Lower lobe of right lung (tissue), 2 donors: ENCODE measurements around the gene FNTB. TPM values are rescaled to one million over a fixed set of nuclear protein-coding genes. Genes with fewer than 3 reads are reported as not detected.
A peak's percentile ranks its signal among the peaks of the same experiment; 100 is the strongest.
"Not testable (repeated sequence)": the region's sequence is repeated elsewhere in the genome, so short reads cannot be mapped to it uniquely, and the experiment has no call there.

Source experiments
- ATAC-seq, 2 donors: fragments of 200-7000 bp; cut with Tn5 transposase; one replicate each; pipeline ENCODE4 v1.9.1; 2020 to 2022; ENCODE audit warnings: mild to moderate bottlenecking in 2 of 2, moderate library complexity in 2 of 2
- DNase-seq: peaks from one replicate; pipeline ENCODE4 v3.0.0-alpha.2; 2020
- H3K27ac ChIP-seq: fragments of 200-600 bp; one replicate; pipeline ENCODE4 v1.8.0; 2022
- H3K27me3 ChIP-seq: fragments of 200-600 bp; one replicate; pipeline ENCODE4 v1.8.0; 2022; ENCODE audit warnings: low read depth
- H3K36me3 ChIP-seq: fragments of 200-600 bp; one replicate; pipeline ENCODE4 v1.8.0; 2022; ENCODE audit warnings: mild to moderate bottlenecking
- H3K4me1 ChIP-seq: fragments of 200-600 bp; one replicate; pipeline ENCODE4 v1.8.0; 2022
- H3K4me3 ChIP-seq: fragments of 200-600 bp; one replicate; pipeline ENCODE4 v1.8.0; 2022; ENCODE audit warnings: mild to moderate bottlenecking
- H3K9me3 ChIP-seq: fragments of 200-600 bp; one replicate; pipeline ENCODE4 v1.8.0; 2022
- intact Hi-C: fragments of 100-400 bp; cut with DNase I; formaldehyde crosslinking; loops from one replicate; pipeline ENCODE4 v1.11.0; 2022
- total RNA-seq: library from RNA; stranded (reverse); fragmentation: NEBNext Ultra II Directional; extraction: Animal tissue kit (Norgen Biotek cat#: 25700); gene quantifications from one replicate; pipeline ENCODE4 v1.2.1, GENCODE V29; 2021
- TF ChIP-seq, protein P1 (sequence below): fragments of 200-600 bp; IDR thresholded peaks from one replicate; pipeline ENCODE4 v1.8.0; 2022; ENCODE audit warnings: antibody characterized with exemption, mild to moderate bottlenecking
- donor health status: DM: no; HTN: yes; CAD: no; lungs with severe emphysema.

The FNTB gene
- total RNA-seq, 1 donor from 2014 or later = 14.0 TPM

DNA sequence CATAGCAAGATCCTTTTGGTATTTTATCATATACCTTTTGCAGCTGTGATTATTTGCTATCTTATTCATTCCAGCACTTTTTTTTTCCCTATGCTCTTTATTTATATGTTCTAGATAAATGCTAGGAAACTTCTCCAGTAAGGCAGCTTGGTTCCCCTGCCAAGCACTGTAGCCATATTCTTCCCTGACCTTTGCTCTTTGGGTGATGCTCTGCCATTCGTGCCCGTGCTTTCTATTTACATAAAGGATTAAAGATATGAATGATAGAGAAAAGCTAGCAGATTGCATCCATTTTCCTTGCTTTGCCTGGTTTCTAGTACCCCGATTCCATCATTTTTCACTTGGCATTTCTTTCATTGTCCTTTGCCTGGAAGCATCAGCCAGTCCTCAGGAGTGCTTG is 42.2 kb downstream of the FNTB start:
- Histone ChIP-seq H3K27me3 (no peaks in the 10 kb centered on the region), H3K27ac (no peak overlapping the region), H3K4me3 (no peak overlapping the region), H3K36me3 (peaks cover 50% of the 10 kb centered on the region), H3K9me3 (no peaks in the 10 kb centered on the region), H3K4me1 (no peaks in the 10 kb centered on the region)
- ATAC-seq (no peak), DNase-seq (no peak)
- TF ChIP-seq, protein P1, sequence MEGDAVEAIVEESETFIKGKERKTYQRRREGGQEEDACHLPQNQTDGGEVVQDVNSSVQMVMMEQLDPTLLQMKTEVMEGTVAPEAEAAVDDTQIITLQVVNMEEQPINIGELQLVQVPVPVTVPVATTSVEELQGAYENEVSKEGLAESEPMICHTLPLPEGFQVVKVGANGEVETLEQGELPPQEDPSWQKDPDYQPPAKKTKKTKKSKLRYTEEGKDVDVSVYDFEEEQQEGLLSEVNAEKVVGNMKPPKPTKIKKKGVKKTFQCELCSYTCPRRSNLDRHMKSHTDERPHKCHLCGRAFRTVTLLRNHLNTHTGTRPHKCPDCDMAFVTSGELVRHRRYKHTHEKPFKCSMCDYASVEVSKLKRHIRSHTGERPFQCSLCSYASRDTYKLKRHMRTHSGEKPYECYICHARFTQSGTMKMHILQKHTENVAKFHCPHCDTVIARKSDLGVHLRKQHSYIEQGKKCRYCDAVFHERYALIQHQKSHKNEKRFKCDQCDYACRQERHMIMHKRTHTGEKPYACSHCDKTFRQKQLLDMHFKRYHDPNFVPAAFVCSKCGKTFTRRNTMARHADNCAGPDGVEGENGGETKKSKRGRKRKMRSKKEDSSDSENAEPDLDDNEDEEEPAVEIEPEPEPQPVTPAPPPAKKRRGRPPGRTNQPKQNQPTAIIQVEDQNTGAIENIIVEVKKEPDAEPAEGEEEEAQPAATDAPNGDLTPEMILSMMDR = no peak
- intact Hi-C loops = no loop called here

DNA sequence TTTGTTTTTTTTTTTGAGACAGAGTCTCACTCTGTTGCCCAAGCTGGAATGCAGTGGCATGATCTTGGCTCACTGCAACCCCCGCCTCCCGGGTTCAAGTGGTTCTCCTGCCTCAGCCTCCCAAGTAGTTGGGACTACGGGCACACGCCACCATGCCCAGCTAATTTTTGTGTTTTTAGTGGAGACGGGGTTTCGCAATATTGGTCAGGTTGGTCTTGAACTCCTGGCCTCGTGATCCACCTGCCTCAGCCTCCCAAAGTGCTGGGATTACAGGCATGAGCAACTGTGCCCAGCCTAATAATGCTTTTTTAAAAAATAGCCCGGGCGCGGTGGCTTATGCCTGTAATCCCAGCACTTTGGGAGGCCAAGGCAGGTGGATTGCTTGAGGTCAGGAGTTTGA is 44.6 kb downstream of the FNTB start:
- H3K4me1 ChIP-seq, DNase-seq, ATAC-seq, H3K9me3 ChIP-seq, intact Hi-C loops, H3K27ac ChIP-seq, H3K27me3 ChIP-seq, H3K4me3 ChIP-seq: not testable (repeated sequence)
- H3K36me3 ChIP-seq = peaks cover 50% of the 10 kb centered on the region

DNA sequence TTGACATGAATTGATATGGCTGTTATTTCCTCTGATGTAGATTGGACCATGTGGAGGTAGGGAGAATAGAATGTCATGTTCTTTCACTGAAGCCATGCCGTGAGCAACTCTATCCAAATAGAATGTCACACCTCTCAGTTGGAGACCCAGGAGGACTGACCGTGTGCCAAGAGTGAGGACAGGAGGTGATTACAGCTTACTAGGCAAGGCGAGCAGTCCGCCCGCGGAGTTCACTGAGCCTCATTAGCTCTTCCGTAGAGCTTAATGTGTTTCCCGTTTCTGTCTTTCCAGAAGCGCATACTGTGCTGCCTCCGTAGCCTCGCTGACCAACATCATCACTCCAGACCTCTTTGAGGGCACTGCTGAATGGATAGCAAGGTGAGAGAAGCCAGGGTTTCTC is 45.6 kb downstream of the FNTB start:
- peaks cover 47% of the 10 kb centered on the region for H3K36me3 ChIP-seq
- H3K27me3 ChIP-seq = no peaks in the 10 kb centered on the region
- no peak overlapping the region for H3K4me3 ChIP-seq
- H3K4me1 ChIP-seq = peaks cover 7% of the 10 kb centered on the region
- ATAC-seq (no peak), DNase-seq (no peak)
- no peaks in the 10 kb centered on the region for H3K9me3 ChIP-seq
- intact Hi-C loops = no loop called here
- TF ChIP-seq, protein P1 = no peak
- H3K27ac ChIP-seq = no peak overlapping the region

DNA sequence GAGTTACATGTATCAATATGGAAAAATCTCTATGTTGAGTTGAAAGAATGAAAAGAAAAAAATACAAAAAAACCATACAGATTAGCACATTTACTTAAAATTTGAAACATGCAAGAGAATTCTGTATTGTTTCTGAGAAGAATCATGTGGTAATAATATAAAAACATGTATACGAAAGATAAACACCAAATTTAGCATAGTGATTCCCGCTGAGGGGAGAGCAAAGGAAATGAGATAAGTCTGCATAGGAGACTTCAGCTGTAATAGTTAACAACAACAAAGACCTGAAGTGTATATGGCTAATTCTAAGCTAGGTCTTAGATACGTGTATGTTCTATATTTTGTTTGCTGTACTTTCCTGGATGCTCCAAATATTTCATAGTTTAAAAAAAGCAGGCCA is 46.5 kb downstream of the FNTB start:
- intact Hi-C loops = no loop called here

DNA sequence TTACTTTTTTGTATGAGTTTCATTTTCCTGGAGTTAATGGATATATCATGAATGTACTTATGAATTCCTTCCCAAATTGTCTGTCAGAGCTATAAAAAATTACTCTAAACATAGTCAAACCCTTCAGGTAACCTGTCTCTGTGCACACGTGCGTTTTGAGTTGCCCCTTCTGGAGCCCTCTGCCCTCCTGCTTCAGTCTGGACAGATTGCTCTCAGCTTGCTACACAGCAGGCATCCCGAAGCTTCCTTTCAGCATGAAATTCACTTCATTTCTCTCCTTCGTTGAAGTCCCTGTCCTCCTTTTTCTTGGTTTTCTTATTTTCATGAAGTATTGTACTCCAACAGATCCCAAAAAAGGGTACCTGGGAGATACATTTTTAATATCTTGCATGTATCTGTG is 47.3 kb downstream of the FNTB start:
- H3K4me1 ChIP-seq = peaks cover 7% of the 10 kb centered on the region
- TF ChIP-seq, protein P1 = no peak
- H3K27me3 ChIP-seq = no peaks in the 10 kb centered on the region

More for the DNA sequence above, 46.5 kb downstream of the FNTB start:
- TF ChIP-seq, protein P1 = no peak
- Histone ChIP-seq H3K9me3 (no peaks in the 10 kb centered on the region), H3K27me3 (no peaks in the 10 kb centered on the region), H3K27ac (no peak overlapping the region), H3K36me3 (peaks cover 38% of the 10 kb centered on the region), H3K4me3 (no peak overlapping the region), H3K4me1 (peaks cover 7% of the 10 kb centered on the region)
- DNase-seq = no peak
- ATAC-seq = no peak

DNA sequence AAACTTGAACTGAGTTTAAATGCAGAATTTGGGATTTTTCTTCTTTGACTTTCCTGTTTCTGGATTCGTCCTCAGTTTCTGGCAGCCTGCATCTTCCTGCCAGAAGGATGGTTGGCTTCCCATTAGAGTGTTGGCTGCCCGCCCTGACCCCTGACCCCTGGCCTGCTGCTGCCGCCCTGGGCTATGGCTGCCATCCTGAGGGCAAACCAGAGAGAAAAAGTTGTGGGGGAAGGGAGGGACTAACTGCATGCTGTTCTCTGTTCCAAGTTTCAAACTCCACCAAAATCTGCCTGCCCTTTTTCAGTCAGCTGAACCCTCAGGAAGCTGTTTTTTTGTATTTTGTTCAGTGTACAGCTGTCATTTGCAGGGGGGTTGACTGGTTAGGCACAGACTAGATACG is 48.4 kb downstream of the FNTB start:
- Histone ChIP-seq H3K36me3 (peaks cover 19% of the 10 kb centered on the region), H3K4me3 (no peak overlapping the region), H3K27ac (peak overlapping the region; percentile 32), H3K4me1 (peaks cover 7% of the 10 kb centered on the region), H3K9me3 (no peaks in the 10 kb centered on the region), H3K27me3 (no peaks in the 10 kb centered on the region)
- intact Hi-C loops = no loop called here
- no peak for DNase-seq
- peak in 1 of 2 donors; percentile 42 for ATAC-seq
- TF ChIP-seq, protein P1 = no peak

More for the DNA sequence above, 47.3 kb downstream of the FNTB start:
- H3K9me3 ChIP-seq = no peaks in the 10 kb centered on the region
- peaks cover 30% of the 10 kb centered on the region for H3K36me3 ChIP-seq
- ATAC-seq (no peak), DNase-seq (no peak)
- H3K4me3 ChIP-seq = no peak overlapping the region
- H3K27ac ChIP-seq = no peak overlapping the region
- intact Hi-C loops = no loop called here
